ENCODE measurements around the gene CCDC183. TPM values are rescaled to one million over a fixed set of nuclear protein-coding genes. Genes with fewer than 3 reads are reported as not detected.

Gene CCDC183
- polyA plus RNA-seq, 1 donor from 2014 or later = 5.5 TPM

DNA sequence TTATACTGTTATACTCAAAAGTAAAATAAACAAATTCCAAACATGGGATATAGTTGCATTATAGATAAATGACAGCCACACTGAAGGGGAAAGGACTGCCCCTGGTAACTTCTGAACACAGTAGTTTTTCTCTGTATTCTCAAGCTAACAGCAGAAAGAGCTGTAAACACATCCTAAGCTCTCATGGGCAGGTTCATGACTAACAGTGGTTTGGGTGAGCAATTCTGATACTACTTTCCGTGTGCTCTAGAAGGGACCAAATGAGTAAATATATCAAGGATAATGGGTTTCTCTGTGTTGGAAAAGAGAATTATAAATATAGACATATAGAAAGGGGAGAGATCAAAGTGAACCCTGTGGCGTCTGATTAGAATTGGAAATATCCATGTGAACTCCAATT lies 45.6 kb upstream of the CCDC183 start:
- Histone ChIP-seq H3K36me3 (ENCODE audit: insufficient read depth, low read length) (no peaks in the 10 kb centered on the region), H3K27me3 (ENCODE audit: insufficient read depth, low read depth, low read length) (no peaks in the 10 kb centered on the region), H2AFZ (ENCODE audit: low read depth, low read length) (no peak overlapping the region), H3K79me2 (replicated peaks; ENCODE audit: insufficient read depth, low read length) (no peaks in the 10 kb centered on the region), H4K20me1 (ENCODE audit: insufficient read depth) (no peaks in the 10 kb centered on the region), H3K27ac (ENCODE audit: low read length) (no peak overlapping the region), H3K9me3 (ENCODE audit: low read length) (no peaks in the 10 kb centered on the region), H3K4me3 (ENCODE audit: low read length) (no peak overlapping the region), H3K4me2 (ENCODE audit: low read length) (no peak overlapping the region), H3K9me2 (ENCODE audit: insufficient read depth, low read length) (no peaks in the 10 kb centered on the region), H3K9ac (ENCODE audit: low read length) (no peak overlapping the region), H3F3A (ENCODE audit: insufficient read depth, low read length, poor library complexity, severe bottlenecking) (no peaks in the 10 kb centered on the region)
- no peak for TF ChIP-seq POLR2AphosphoS5 (IDR thresholded peaks at IDR 0.05)

DNA sequence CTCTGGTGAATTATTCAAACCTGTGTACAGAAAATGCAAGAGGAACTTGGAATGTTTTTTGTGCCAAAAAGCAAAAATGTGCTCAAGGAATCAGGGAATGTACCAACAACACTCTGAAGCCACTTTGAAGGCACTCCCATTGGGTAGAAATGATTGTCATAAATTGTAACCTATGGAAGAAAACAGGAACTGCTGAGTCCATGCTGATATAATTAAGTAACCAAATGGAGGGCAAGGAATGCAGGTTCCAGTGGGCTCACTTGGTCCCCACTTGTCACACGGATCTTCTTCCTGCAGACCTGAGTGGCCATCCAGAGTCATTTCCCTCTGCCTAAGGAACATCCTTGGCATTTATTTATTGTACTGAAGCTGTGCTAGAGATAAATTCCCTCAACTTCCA lies 44.9 kb upstream of the CCDC183 start:
- Histone ChIP-seq H2AFZ (ENCODE audit: low read depth, low read length) (no peak overlapping the region), H3K4me2 (ENCODE audit: low read length) (no peak overlapping the region), H4K20me1 (ENCODE audit: insufficient read depth) (no peaks in the 10 kb centered on the region), H3K79me2 (replicated peaks; ENCODE audit: insufficient read depth, low read length) (no peaks in the 10 kb centered on the region), H3K9ac (ENCODE audit: low read length) (no peak overlapping the region), H3K9me3 (ENCODE audit: low read length) (no peaks in the 10 kb centered on the region), H3K4me3 (ENCODE audit: low read length) (no peak overlapping the region), H3K27ac (ENCODE audit: low read length) (no peak overlapping the region), H3F3A (ENCODE audit: insufficient read depth, low read length, poor library complexity, severe bottlenecking) (no peaks in the 10 kb centered on the region), H3K27me3 (ENCODE audit: insufficient read depth, low read depth, low read length) (no peaks in the 10 kb centered on the region), H3K36me3 (ENCODE audit: insufficient read depth, low read length) (no peaks in the 10 kb centered on the region), H3K9me2 (ENCODE audit: insufficient read depth, low read length) (no peaks in the 10 kb centered on the region)
- TF ChIP-seq, protein P1, sequence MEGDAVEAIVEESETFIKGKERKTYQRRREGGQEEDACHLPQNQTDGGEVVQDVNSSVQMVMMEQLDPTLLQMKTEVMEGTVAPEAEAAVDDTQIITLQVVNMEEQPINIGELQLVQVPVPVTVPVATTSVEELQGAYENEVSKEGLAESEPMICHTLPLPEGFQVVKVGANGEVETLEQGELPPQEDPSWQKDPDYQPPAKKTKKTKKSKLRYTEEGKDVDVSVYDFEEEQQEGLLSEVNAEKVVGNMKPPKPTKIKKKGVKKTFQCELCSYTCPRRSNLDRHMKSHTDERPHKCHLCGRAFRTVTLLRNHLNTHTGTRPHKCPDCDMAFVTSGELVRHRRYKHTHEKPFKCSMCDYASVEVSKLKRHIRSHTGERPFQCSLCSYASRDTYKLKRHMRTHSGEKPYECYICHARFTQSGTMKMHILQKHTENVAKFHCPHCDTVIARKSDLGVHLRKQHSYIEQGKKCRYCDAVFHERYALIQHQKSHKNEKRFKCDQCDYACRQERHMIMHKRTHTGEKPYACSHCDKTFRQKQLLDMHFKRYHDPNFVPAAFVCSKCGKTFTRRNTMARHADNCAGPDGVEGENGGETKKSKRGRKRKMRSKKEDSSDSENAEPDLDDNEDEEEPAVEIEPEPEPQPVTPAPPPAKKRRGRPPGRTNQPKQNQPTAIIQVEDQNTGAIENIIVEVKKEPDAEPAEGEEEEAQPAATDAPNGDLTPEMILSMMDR (IDR thresholded peaks at IDR 0.05; ENCODE audit: poor library complexity, severe bottlenecking) = no peak
- TF ChIP-seq RAD21 (conservative IDR thresholded peaks at IDR 0.05) (no peak), MXI1 (conservative IDR thresholded peaks at IDR 0.05; ENCODE audit: poor library complexity, severe bottlenecking) (no peak), SMC3 (conservative IDR thresholded peaks at IDR 0.05; ENCODE audit: poor library complexity) (no peak), EZH2 (IDR thresholded peaks at IDR 0.05; ENCODE audit: borderline replicate concordance, insufficient read depth, low read length, poor library complexity, severe bottlenecking) (no peak), TAF1 (IDR thresholded peaks at IDR 0.05; ENCODE audit: low read depth) (no peak)

DNA sequence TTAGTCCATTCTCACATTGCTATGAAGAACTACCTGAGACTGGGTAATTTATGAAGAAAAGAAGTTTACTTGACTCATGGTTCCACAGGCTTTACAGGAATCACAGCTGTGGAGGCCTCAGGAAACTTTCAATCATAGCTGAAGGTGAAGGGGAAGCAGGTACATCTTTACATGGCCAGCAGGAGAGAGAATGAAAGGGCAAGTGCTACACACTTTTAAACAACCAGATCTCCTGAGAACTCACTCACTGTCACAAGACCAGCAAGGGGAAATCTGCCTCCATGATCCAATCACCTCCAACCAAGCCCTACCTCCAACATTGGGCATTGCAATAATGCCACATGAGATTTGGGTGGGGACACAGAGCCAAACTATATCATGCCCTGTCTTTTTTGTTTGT lies 44.3 kb upstream of the CCDC183 start:
- Histone ChIP-seq H3K27ac (ENCODE audit: low read length) (no peak overlapping the region), H3K9ac (ENCODE audit: low read length) (no peak overlapping the region)
- TF ChIP-seq SMC3 (conservative IDR thresholded peaks at IDR 0.05; ENCODE audit: poor library complexity) (no peak), RAD21 (conservative IDR thresholded peaks at IDR 0.05) (no peak), EP300 (conservative IDR thresholded peaks at IDR 0.05; ENCODE audit: poor library complexity, severe bottlenecking) (no peak), POLR2AphosphoS5 (IDR thresholded peaks at IDR 0.05) (no peak), TAF1 (IDR thresholded peaks at IDR 0.05; ENCODE audit: low read depth) (no peak), EZH2 (IDR thresholded peaks at IDR 0.05; ENCODE audit: borderline replicate concordance, insufficient read depth, low read length, poor library complexity, severe bottlenecking) (no peak)
- TF ChIP-seq, protein P2, sequence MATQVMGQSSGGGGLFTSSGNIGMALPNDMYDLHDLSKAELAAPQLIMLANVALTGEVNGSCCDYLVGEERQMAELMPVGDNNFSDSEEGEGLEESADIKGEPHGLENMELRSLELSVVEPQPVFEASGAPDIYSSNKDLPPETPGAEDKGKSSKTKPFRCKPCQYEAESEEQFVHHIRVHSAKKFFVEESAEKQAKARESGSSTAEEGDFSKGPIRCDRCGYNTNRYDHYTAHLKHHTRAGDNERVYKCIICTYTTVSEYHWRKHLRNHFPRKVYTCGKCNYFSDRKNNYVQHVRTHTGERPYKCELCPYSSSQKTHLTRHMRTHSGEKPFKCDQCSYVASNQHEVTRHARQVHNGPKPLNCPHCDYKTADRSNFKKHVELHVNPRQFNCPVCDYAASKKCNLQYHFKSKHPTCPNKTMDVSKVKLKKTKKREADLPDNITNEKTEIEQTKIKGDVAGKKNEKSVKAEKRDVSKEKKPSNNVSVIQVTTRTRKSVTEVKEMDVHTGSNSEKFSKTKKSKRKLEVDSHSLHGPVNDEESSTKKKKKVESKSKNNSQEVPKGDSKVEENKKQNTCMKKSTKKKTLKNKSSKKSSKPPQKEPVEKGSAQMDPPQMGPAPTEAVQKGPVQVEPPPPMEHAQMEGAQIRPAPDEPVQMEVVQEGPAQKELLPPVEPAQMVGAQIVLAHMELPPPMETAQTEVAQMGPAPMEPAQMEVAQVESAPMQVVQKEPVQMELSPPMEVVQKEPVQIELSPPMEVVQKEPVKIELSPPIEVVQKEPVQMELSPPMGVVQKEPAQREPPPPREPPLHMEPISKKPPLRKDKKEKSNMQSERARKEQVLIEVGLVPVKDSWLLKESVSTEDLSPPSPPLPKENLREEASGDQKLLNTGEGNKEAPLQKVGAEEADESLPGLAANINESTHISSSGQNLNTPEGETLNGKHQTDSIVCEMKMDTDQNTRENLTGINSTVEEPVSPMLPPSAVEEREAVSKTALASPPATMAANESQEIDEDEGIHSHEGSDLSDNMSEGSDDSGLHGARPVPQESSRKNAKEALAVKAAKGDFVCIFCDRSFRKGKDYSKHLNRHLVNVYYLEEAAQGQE (IDR thresholded peaks at IDR 0.05; ENCODE audit: borderline replicate concordance) = no peak
- TF ChIP-seq, protein P1 (IDR thresholded peaks at IDR 0.05; ENCODE audit: poor library complexity, severe bottlenecking) = no peak

More for the DNA sequence above, 44.3 kb upstream of the CCDC183 start:
- Histone ChIP-seq H3F3A (ENCODE audit: insufficient read depth, low read length, poor library complexity, severe bottlenecking) (no peaks in the 10 kb centered on the region), H3K4me2 (ENCODE audit: low read length) (no peak overlapping the region), H3K79me2 (replicated peaks; ENCODE audit: insufficient read depth, low read length) (no peaks in the 10 kb centered on the region), H3K27me3 (ENCODE audit: insufficient read depth, low read depth, low read length) (no peaks in the 10 kb centered on the region), H4K20me1 (ENCODE audit: insufficient read depth) (no peaks in the 10 kb centered on the region), H2AFZ (ENCODE audit: low read depth, low read length) (no peak overlapping the region), H3K9me3 (ENCODE audit: low read length) (no peaks in the 10 kb centered on the region), H3K36me3 (ENCODE audit: insufficient read depth, low read length) (no peaks in the 10 kb centered on the region), H3K9me2 (ENCODE audit: insufficient read depth, low read length) (no peaks in the 10 kb centered on the region), H3K4me3 (ENCODE audit: low read length) (no peak overlapping the region)

All from neural cell (in vitro differentiated cells).